ENCODE measurements around the gene C1RL. TPM values are rescaled to one million over a fixed set of nuclear protein-coding genes. Genes with fewer than 3 reads are reported as not detected.

The C1RL gene
- total and polyA plus RNA-seq, 2 experiments from 2014 or later, result 26.4 to 64.5 TPM

- no peaks in the 10 kb centered on the region for H3K79me2 ChIP-seq
- TF ChIP-seq EZH2 (IDR thresholded peaks at IDR 0.05; ENCODE audit: borderline replicate concordance), result no peak
- no peak for TF ChIP-seq EZH2phosphoT487 (IDR thresholded peaks at IDR 0.05; ENCODE audit: low read depth, severe bottlenecking, unreplicated experiment)
- TF ChIP-seq, protein P1, sequence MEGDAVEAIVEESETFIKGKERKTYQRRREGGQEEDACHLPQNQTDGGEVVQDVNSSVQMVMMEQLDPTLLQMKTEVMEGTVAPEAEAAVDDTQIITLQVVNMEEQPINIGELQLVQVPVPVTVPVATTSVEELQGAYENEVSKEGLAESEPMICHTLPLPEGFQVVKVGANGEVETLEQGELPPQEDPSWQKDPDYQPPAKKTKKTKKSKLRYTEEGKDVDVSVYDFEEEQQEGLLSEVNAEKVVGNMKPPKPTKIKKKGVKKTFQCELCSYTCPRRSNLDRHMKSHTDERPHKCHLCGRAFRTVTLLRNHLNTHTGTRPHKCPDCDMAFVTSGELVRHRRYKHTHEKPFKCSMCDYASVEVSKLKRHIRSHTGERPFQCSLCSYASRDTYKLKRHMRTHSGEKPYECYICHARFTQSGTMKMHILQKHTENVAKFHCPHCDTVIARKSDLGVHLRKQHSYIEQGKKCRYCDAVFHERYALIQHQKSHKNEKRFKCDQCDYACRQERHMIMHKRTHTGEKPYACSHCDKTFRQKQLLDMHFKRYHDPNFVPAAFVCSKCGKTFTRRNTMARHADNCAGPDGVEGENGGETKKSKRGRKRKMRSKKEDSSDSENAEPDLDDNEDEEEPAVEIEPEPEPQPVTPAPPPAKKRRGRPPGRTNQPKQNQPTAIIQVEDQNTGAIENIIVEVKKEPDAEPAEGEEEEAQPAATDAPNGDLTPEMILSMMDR (IDR thresholded peaks at IDR 0.05; ENCODE audit: poor library complexity), result no peak
- no peaks in the 10 kb centered on the region for H4K20me1 ChIP-seq (ENCODE audit: insufficient read depth, poor library complexity, severe bottlenecking)
- no peak overlapping the region for H3K4me3 ChIP-seq
- DNase-seq (ENCODE audit: low spot score), result no peak
- H2AFZ ChIP-seq, result no peak overlapping the region
- no peak overlapping the region for H3K27ac ChIP-seq
- no peaks in the 10 kb centered on the region for H3K27me3 ChIP-seq
- no peak overlapping the region for H3K4me2 ChIP-seq
- no peaks in the 10 kb centered on the region for H3K4me1 ChIP-seq (ENCODE audit: insufficient read depth)
- no peaks in the 10 kb centered on the region for H3K9me2 ChIP-seq (replicated peaks; ENCODE audit: insufficient read depth)
- H3K36me3 ChIP-seq (replicated peaks; ENCODE audit: insufficient read depth, low read depth), result no peaks in the 10 kb centered on the region
- 83% methylated on average over 3 of the region's 3 CpGs for WGBS (ENCODE audit: low lambda C conversion rate, missing lambda C conversion rate)
- no peaks in the 10 kb centered on the region for H3K9me3 ChIP-seq (ENCODE audit: low read depth)
Measured at GRCh38 chr12:7118881-7119280, 9.9 kb upstream of the C1RL start.

DNA sequence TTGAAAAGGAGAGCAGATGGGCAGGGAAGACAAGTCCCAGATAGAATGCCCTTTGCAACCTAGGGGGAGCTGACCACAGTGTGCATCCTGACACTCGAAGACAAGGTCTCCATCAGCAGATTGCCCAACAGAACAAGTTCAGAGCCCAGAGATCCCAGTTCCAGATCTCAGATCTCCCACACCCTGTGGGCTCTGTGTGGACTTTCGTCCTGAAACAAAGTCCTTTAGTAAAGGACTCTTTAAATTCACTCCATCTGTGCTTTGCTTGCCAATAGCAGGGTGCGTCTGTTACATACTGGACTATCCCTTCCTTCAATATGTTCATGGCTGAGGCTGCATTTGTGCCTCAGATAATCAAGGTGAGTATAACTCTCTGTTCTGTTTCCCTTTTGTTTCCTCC is 8.7 kb upstream of the C1RL start:
- DNase-seq (ENCODE audit: low spot score), result no peak
- Histone ChIP-seq H3K4me1 (ENCODE audit: insufficient read depth) (peaks cover 4% of the 10 kb centered on the region), H3K36me3 (replicated peaks; ENCODE audit: insufficient read depth, low read depth) (no peaks in the 10 kb centered on the region), H3K27ac (no peak overlapping the region), H3K4me2 (no peak overlapping the region), H3K9me2 (replicated peaks; ENCODE audit: insufficient read depth) (no peaks in the 10 kb centered on the region), H3K79me2 (no peaks in the 10 kb centered on the region), H4K20me1 (ENCODE audit: insufficient read depth, poor library complexity, severe bottlenecking) (no peaks in the 10 kb centered on the region), H3K4me3 (no peak overlapping the region), H3K9me3 (ENCODE audit: low read depth) (no peaks in the 10 kb centered on the region), H2AFZ (no peak overlapping the region), H3K27me3 (no peaks in the 10 kb centered on the region)
- 91% methylated on average over 3 of the region's 3 CpGs for WGBS (ENCODE audit: low lambda C conversion rate, missing lambda C conversion rate)
- TF ChIP-seq, protein P1 (IDR thresholded peaks at IDR 0.05; ENCODE audit: poor library complexity), result no peak
- TF ChIP-seq EZH2 (IDR thresholded peaks at IDR 0.05; ENCODE audit: borderline replicate concordance) (no peak), EZH2phosphoT487 (IDR thresholded peaks at IDR 0.05; ENCODE audit: low read depth, severe bottlenecking, unreplicated experiment) (no peak)

GRCh38 chr12:7116916-7117315 is 7.9 kb upstream of the C1RL start:
- Histone ChIP-seq H3K4me1 (ENCODE audit: insufficient read depth) (peaks cover 4% of the 10 kb centered on the region), H3K4me2 (no peak overlapping the region), H2AFZ (no peak overlapping the region), H3K27me3 (no peaks in the 10 kb centered on the region), H3K9me3 (ENCODE audit: low read depth) (no peaks in the 10 kb centered on the region), H3K27ac (no peak overlapping the region), H3K79me2 (no peaks in the 10 kb centered on the region), H3K36me3 (replicated peaks; ENCODE audit: insufficient read depth, low read depth) (no peaks in the 10 kb centered on the region), H3K9me2 (replicated peaks; ENCODE audit: insufficient read depth) (no peaks in the 10 kb centered on the region), H3K4me3 (no peak overlapping the region), H4K20me1 (ENCODE audit: insufficient read depth, poor library complexity, severe bottlenecking) (no peaks in the 10 kb centered on the region)
- DNase-seq (ENCODE audit: low spot score), result no peak
- WGBS (ENCODE audit: low lambda C conversion rate, missing lambda C conversion rate), result 95% methylated on average over 9 of the region's 9 CpGs
- TF ChIP-seq EZH2phosphoT487 (IDR thresholded peaks at IDR 0.05; ENCODE audit: low read depth, severe bottlenecking, unreplicated experiment) (no peak), EZH2 (IDR thresholded peaks at IDR 0.05; ENCODE audit: borderline replicate concordance) (no peak)
- TF ChIP-seq, protein P1 (IDR thresholded peaks at IDR 0.05; ENCODE audit: poor library complexity), result no peak

DNA sequence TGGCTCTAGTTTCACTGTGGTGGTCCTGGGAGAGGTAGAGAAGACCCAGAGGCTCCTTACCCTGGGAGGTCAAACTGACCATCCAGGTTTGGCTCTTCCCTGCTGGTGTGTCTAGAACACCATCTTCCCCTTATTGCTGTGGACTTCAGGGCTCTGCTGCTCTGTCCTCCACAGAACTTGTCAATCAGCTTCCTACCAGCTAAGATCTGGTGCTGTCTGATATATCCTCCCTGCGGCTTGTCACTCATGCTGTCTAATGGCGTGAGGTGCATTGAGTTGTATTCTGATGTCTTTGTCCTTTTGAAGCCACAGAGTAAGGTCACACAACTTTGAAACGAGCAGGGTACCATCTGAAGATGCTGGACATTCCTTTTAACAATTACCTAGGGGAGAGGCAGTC is 7.2 kb upstream of the C1RL start:
- 89% methylated on average over 3 of the region's 3 CpGs for WGBS (ENCODE audit: low lambda C conversion rate, missing lambda C conversion rate)

More for the DNA sequence above, 7.2 kb upstream of the C1RL start:
- no peaks in the 10 kb centered on the region for H4K20me1 ChIP-seq (ENCODE audit: insufficient read depth, poor library complexity, severe bottlenecking)
- TF ChIP-seq, protein P1 (IDR thresholded peaks at IDR 0.05; ENCODE audit: poor library complexity), result no peak
- no peak for TF ChIP-seq EZH2 (IDR thresholded peaks at IDR 0.05; ENCODE audit: borderline replicate concordance)
- no peak for TF ChIP-seq EZH2phosphoT487 (IDR thresholded peaks at IDR 0.05; ENCODE audit: low read depth, severe bottlenecking, unreplicated experiment)
- no peak for DNase-seq (ENCODE audit: low spot score)
- H3K4me1 ChIP-seq (ENCODE audit: insufficient read depth), result peaks cover 4% of the 10 kb centered on the region
- H3K9me2 ChIP-seq (replicated peaks; ENCODE audit: insufficient read depth), result no peaks in the 10 kb centered on the region
- no peak overlapping the region for H3K27ac ChIP-seq
- H3K79me2 ChIP-seq, result peaks cover 2% of the 10 kb centered on the region
- H3K36me3 ChIP-seq (replicated peaks; ENCODE audit: insufficient read depth, low read depth), result no peaks in the 10 kb centered on the region
- no peaks in the 10 kb centered on the region for H3K27me3 ChIP-seq
- no peak overlapping the region for H3K4me3 ChIP-seq
- H2AFZ ChIP-seq, result no peak overlapping the region
- H3K9me3 ChIP-seq (ENCODE audit: low read depth), result no peaks in the 10 kb centered on the region
- H3K4me2 ChIP-seq, result no peak overlapping the region

Data from hepatocyte (in vitro differentiated cells).